ENCODE results near the gene HBM. TPM values are rescaled to one million over a fixed set of nuclear protein-coding genes. Genes with fewer than 3 reads are reported as not detected.
"Not testable (repeated sequence)": the region's sequence is repeated elsewhere in the genome, so short reads cannot be mapped to it uniquely, and the experiment has no call there.

Gene HBM
- total RNA-seq, 1 experiment from 2014 or later: not detected

DNA sequence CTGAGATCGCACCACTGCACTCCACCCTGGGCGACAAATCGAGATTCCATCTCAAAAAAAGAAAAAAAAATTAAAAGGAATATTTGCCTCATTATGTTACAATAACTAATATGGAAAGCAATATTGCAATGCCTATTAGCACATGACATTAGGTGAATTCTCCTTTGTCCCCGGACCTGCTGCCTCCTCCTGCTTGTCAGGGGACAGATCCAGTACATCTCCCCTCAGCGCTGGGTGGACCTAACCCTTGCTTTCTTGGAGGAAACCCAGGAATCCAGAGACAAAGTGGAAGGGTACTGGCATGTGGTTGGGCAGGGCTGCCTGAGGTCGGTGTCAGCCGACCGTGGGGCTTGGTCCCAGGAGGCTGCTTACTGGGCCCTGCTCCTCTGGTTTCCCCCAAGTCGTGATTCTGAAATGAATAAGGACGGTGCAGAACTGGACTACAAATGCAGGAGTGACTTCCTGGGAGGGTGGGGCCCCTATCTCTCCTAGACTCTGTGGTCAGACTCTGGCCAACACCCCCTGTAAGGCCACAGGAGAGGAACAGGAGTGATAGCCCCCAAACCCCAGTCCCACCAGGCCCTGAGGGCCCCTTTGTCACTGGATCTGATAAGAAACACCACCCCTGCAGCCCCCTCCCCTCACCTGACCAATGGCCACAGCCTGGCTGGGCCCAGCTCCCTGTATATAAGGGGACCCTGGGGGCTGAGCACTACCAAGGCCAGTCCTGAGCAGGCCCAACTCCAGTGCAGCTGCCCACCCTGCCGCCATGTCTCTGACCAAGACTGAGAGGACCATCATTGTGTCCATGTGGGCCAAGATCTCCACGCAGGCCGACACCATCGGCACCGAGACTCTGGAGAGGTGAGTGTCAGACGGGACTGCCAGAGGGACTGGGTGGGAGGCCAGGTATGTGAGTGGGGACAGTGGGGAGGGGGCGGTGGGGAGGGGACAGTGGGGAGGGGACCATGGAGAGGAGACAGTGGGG, 13.3 kb upstream of the HBM start, which contains the start of gene HBZ:
Gene HBZ, plus strand, starts transcription at position 504 of the 988 bp plus-strand sequence. Its CDS starts 266 bp downstream, at position 770.
- DNase-seq: no peak
- H3K23me2 ChIP-seq (ENCODE audit: insufficient read length, low read depth, low read length, poor library complexity, severe bottlenecking): peaks cover 7% of the 10 kb centered on the region
- no peaks in the 10 kb centered on the region for H3K79me2 ChIP-seq (ENCODE audit: insufficient read depth, low read length)
- no peak within 1 kb of the TSS for H4K5ac ChIP-seq (ENCODE audit: insufficient read length, low read depth, low read length)
- no peak within 1 kb of the TSS for H3K56ac ChIP-seq (ENCODE audit: insufficient read length, low read depth, low read length)
- no peak within 1 kb of the TSS for H3T11ph ChIP-seq (ENCODE audit: low read length)
- no peaks in the 10 kb centered on the region for H3K9me3 ChIP-seq (ENCODE audit: control insufficient read depth, low read depth, low read length)
- H2AFZ ChIP-seq (ENCODE audit: low read length): no peak within 1 kb of the TSS
- H4K91ac ChIP-seq (ENCODE audit: insufficient read length, low read depth, low read length): no peak within 1 kb of the TSS
- no peak within 1 kb of the TSS for H2BK120ac ChIP-seq (ENCODE audit: low read depth, low read length, poor library complexity, severe bottlenecking)
- no peak within 1 kb of the TSS for H3K9ac ChIP-seq (ENCODE audit: extremely low read depth, insufficient read length, low read length)
- H3K79me1 ChIP-seq (ENCODE audit: insufficient read depth, low read depth, low read length, poor library complexity, severe bottlenecking): no peaks in the 10 kb centered on the region
- H3K4ac ChIP-seq (ENCODE audit: low read depth, low read length): no peak within 1 kb of the TSS
- H4K8ac ChIP-seq (replicated peaks; ENCODE audit: insufficient read length, low read depth, low read length): no peak within 1 kb of the TSS
- H3K4me1 ChIP-seq (ENCODE audit: insufficient read depth, low read length): no peaks in the 10 kb centered on the region
- no peaks in the 10 kb centered on the region for H4K20me1 ChIP-seq (ENCODE audit: control insufficient read depth, insufficient read depth, insufficient read length)
- no peak within 1 kb of the TSS for H2BK15ac ChIP-seq (ENCODE audit: low read depth, low read length)
- peaks cover 80% of the 10 kb centered on the region for H3K27me3 Mint-ChIP-seq (ENCODE audit: low read depth)
- TF ChIP-seq, protein P1, sequence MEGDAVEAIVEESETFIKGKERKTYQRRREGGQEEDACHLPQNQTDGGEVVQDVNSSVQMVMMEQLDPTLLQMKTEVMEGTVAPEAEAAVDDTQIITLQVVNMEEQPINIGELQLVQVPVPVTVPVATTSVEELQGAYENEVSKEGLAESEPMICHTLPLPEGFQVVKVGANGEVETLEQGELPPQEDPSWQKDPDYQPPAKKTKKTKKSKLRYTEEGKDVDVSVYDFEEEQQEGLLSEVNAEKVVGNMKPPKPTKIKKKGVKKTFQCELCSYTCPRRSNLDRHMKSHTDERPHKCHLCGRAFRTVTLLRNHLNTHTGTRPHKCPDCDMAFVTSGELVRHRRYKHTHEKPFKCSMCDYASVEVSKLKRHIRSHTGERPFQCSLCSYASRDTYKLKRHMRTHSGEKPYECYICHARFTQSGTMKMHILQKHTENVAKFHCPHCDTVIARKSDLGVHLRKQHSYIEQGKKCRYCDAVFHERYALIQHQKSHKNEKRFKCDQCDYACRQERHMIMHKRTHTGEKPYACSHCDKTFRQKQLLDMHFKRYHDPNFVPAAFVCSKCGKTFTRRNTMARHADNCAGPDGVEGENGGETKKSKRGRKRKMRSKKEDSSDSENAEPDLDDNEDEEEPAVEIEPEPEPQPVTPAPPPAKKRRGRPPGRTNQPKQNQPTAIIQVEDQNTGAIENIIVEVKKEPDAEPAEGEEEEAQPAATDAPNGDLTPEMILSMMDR (conservative IDR thresholded peaks at IDR 0.05): no peak
- H3K4me3 Mint-ChIP-seq: peak within 1 kb of the TSS; percentile 34 to 69; a peak in 3 of 5 replicates
- no peak within 1 kb of the TSS for H2BK12ac ChIP-seq (ENCODE audit: insufficient read length, low read depth, low read length)
- H2AK5ac ChIP-seq (ENCODE audit: insufficient read length, low read length): no peak within 1 kb of the TSS
- H3K14ac ChIP-seq (ENCODE audit: insufficient read depth, low read length): no peak within 1 kb of the TSS
- no peak within 1 kb of the TSS for H3K27ac ChIP-seq (ENCODE audit: insufficient read length, low read depth, low read length)
- H3K4me2 ChIP-seq (ENCODE audit: insufficient read depth, insufficient read length, low read length): no peak within 1 kb of the TSS
- H3K23ac ChIP-seq (ENCODE audit: insufficient read length, low read depth, low read length): no peak within 1 kb of the TSS
- no peak within 1 kb of the TSS for H2BK20ac ChIP-seq (ENCODE audit: low read depth, low read length, poor library complexity, severe bottlenecking)
- no peaks in the 10 kb centered on the region for H3K36me3 Mint-ChIP-seq (ENCODE audit: insufficient read depth in 1 of 3, low read depth in 3 of 3)
- H3K9me3 Mint-ChIP-seq: peaks cover 5 to 9% of the 10 kb centered on the region in 2 experiments; a peak in 3 of 5 replicates
- H3K18ac ChIP-seq (ENCODE audit: insufficient read length, low read depth, low read length): no peak within 1 kb of the TSS
- no peak within 1 kb of the TSS for H2BK5ac ChIP-seq (ENCODE audit: insufficient read length, low read length)
- H3K27me3 ChIP-seq (ENCODE audit: insufficient read depth, low read length): peaks cover 9% of the 10 kb centered on the region; the same call in 1 of the 2 replicates
- H3K27ac Mint-ChIP-seq: no peak within 1 kb of the TSS
- peaks cover 5% of the 10 kb centered on the region in 2 experiments for H3K4me1 Mint-ChIP-seq
- no CpG with 5 or more reads among the region's 17 CpGs for WGBS (ENCODE audit: extremely low coverage, insufficient read length, low lambda C conversion rate)

DNA sequence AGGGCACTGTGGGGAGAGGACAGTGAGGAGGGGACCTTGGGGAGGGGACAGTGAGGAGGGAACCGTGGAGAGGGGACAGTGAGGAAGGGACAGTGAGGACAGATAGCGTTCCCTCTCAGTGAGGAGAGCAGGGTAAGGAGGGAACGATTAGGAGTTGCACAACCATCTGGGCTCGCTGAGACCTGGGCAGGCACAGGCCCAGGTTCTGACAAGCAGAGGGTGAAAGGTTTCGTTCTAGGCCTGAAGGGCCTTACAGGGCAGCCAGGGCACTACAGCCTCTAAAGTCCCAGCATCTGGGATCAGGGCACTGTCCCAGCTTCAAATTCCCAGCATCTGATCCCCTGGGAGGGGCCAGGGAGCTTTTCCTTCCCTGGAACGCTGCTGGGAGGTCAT, 12.7 kb upstream of the HBM start:
- not testable (repeated sequence) for H3K9me3 Mint-ChIP-seq; H4K8ac ChIP-seq (replicated peaks; ENCODE audit: insufficient read length, low read depth, low read length); H2AK5ac ChIP-seq (ENCODE audit: insufficient read length, low read length); H3K27ac ChIP-seq (ENCODE audit: insufficient read length, low read depth, low read length); H3K36me3 Mint-ChIP-seq (ENCODE audit: insufficient read depth in 1 of 3, low read depth in 3 of 3); H3K4me2 ChIP-seq (ENCODE audit: insufficient read depth, insufficient read length, low read length); H3T11ph ChIP-seq (ENCODE audit: low read length); H2BK120ac ChIP-seq (ENCODE audit: low read depth, low read length, poor library complexity, severe bottlenecking); H2BK20ac ChIP-seq (ENCODE audit: low read depth, low read length, poor library complexity, severe bottlenecking); H4K20me1 ChIP-seq (ENCODE audit: control insufficient read depth, insufficient read depth, insufficient read length); H3K27me3 ChIP-seq (ENCODE audit: insufficient read depth, low read length); H3K18ac ChIP-seq (ENCODE audit: insufficient read length, low read depth, low read length); H3K79me2 ChIP-seq (ENCODE audit: insufficient read depth, low read length); H2AFZ ChIP-seq (ENCODE audit: low read length); H3K79me1 ChIP-seq (ENCODE audit: insufficient read depth, low read depth, low read length, poor library complexity, severe bottlenecking); H3K9ac ChIP-seq (ENCODE audit: extremely low read depth, insufficient read length, low read length); H4K5ac ChIP-seq (ENCODE audit: insufficient read length, low read depth, low read length); H3K4me1 Mint-ChIP-seq; H3K9me3 ChIP-seq (ENCODE audit: control insufficient read depth, low read depth, low read length); H3K4ac ChIP-seq (ENCODE audit: low read depth, low read length); DNase-seq; H4K91ac ChIP-seq (ENCODE audit: insufficient read length, low read depth, low read length); H3K27ac Mint-ChIP-seq; H2BK12ac ChIP-seq (ENCODE audit: insufficient read length, low read depth, low read length); H3K14ac ChIP-seq (ENCODE audit: insufficient read depth, low read length); H2BK15ac ChIP-seq (ENCODE audit: low read depth, low read length); H3K4me1 ChIP-seq (ENCODE audit: insufficient read depth, low read length); H2BK5ac ChIP-seq (ENCODE audit: insufficient read length, low read length); H3K23ac ChIP-seq (ENCODE audit: insufficient read length, low read depth, low read length); H3K56ac ChIP-seq (ENCODE audit: insufficient read length, low read depth, low read length); H3K23me2 ChIP-seq (ENCODE audit: insufficient read length, low read depth, low read length, poor library complexity, severe bottlenecking)
- peaks cover 86% of the 10 kb centered on the region for H3K27me3 Mint-ChIP-seq (ENCODE audit: low read depth)
- no CpG with 5 or more reads among the region's 6 CpGs for WGBS (ENCODE audit: extremely low coverage, insufficient read length, low lambda C conversion rate)
- peak overlapping the region; percentile 34 to 67; a peak in 3 of 5 replicates for H3K4me3 Mint-ChIP-seq
